HG03457 (cell line): Measurements from ENCODE around the gene UGT1A3.

ENCODE experiments used
- ATAC-seq: cut with Tn5 transposase; IDR thresholded peaks from one replicate; pipeline ENCODE4 v1.9.1; 2021; ENCODE audit warnings: moderate number of reproducible peaks; ENCODE audit not compliant: unreplicated experiment

The UGT1A3 gene

GRCh38 chr2:233793465-233794127, 64.8 kb downstream of the UGT1A3 start:
- ATAC-seq: no peak

- no peak for ATAC-seq
Measured at GRCh38 chr2:233794128-233794658, 65.4 kb downstream of the UGT1A3 start.

- no peak for ATAC-seq
Measured at GRCh38 chr2:233795735-233796171, 66.9 kb downstream of the UGT1A3 start.

- no peak for ATAC-seq
Measured at GRCh38 chr2:233796254-233796653, 67.4 kb downstream of the UGT1A3 start.

- ATAC-seq: no peak
Measured at GRCh38 chr2:233798335-233799086, 69.7 kb downstream of the UGT1A3 start.

GRCh38 chr2:233799087-233799665, 70.3 kb downstream of the UGT1A3 start:
- no peak for ATAC-seq

- no peak for ATAC-seq
Measured at GRCh38 chr2:233799716-233800115, 70.9 kb downstream of the UGT1A3 start.

GRCh38 chr2:233800208-233800607, 71.4 kb downstream of the UGT1A3 start:
- no peak for ATAC-seq

GRCh38 chr2:233801357-233802131, 72.7 kb downstream of the UGT1A3 start:
- ATAC-seq: no peak

- no peak for ATAC-seq
Measured at GRCh38 chr2:233802132-233802815, 73.4 kb downstream of the UGT1A3 start.

GRCh38 chr2:233803292-233803911, 74.6 kb downstream of the UGT1A3 start:
- no peak for ATAC-seq

GRCh38 chr2:233803994-233804393, 75.2 kb downstream of the UGT1A3 start:
- ATAC-seq: no peak

- ATAC-seq: no peak
Measured at GRCh38 chr2:233807215-233807865, 78.5 kb downstream of the UGT1A3 start.

GRCh38 chr2:233807966-233808935, 79.4 kb downstream of the UGT1A3 start:
- no peak for ATAC-seq

- no peak for ATAC-seq
Measured at GRCh38 chr2:233810385-233810784, 81.5 kb downstream of the UGT1A3 start.

- no peak for ATAC-seq
Measured at GRCh38 chr2:233811087-233811486, 82.2 kb downstream of the UGT1A3 start.

- no peak for ATAC-seq
Measured at GRCh38 chr2:233811732-233812131, 82.9 kb downstream of the UGT1A3 start.
